AG20443 (cell line): Measurements from ENCODE around the gene KCNJ18.
"Not testable (repeated sequence)": the region's sequence is repeated elsewhere in the genome, so short reads cannot be mapped to it uniquely, and the experiment has no call there.

Source experiments
- DNase-seq: peaks from one replicate; pipeline ENCODE4 v3.0.0; 2012; ENCODE audit warnings: low spot score, mixed read lengths

The KCNJ18 gene

GRCh38 chr17:21691883-21692703 is at the start of gene KCNJ18:
TSS of gene KCNJ18 (plus strand) at chr17:21692523. CDS start at chr17:21702787, 10,264 bp downstream.
- DNase-seq, result not testable (repeated sequence)

- not testable (repeated sequence) for DNase-seq
Observed at GRCh38 chr17:21648125-21648524, 44.2 kb upstream of the KCNJ18 start.

- not testable (repeated sequence) for DNase-seq
Observed at GRCh38 chr17:21650043-21650442, 42.3 kb upstream of the KCNJ18 start.

- DNase-seq, result not testable (repeated sequence)
Observed at GRCh38 chr17:21652049-21652448, 40.3 kb upstream of the KCNJ18 start.

GRCh38 chr17:21653211-21653610 is 39.1 kb upstream of the KCNJ18 start:
- DNase-seq, result not testable (repeated sequence)

GRCh38 chr17:21656518-21657309 is 35.6 kb upstream of the KCNJ18 start:
- not testable (repeated sequence) for DNase-seq

- not testable (repeated sequence) for DNase-seq
Observed at GRCh38 chr17:21659635-21660034, 32.7 kb upstream of the KCNJ18 start.

- DNase-seq, result not testable (repeated sequence)
Observed at GRCh38 chr17:21661455-21661854, 30.9 kb upstream of the KCNJ18 start.

GRCh38 chr17:21663166-21663565 is 29.2 kb upstream of the KCNJ18 start:
- not testable (repeated sequence) for DNase-seq

GRCh38 chr17:21663614-21664474 is 28.5 kb upstream of the KCNJ18 start:
- DNase-seq, result not testable (repeated sequence)

GRCh38 chr17:21665171-21665570 is 27.2 kb upstream of the KCNJ18 start:
- DNase-seq, result not testable (repeated sequence)

- DNase-seq, result not testable (repeated sequence)
Observed at GRCh38 chr17:21665935-21666493, 26.3 kb upstream of the KCNJ18 start.

- not testable (repeated sequence) for DNase-seq
Observed at GRCh38 chr17:21666711-21667412, 25.5 kb upstream of the KCNJ18 start.

GRCh38 chr17:21667413-21668117 is 24.8 kb upstream of the KCNJ18 start:
- DNase-seq, result not testable (repeated sequence)

GRCh38 chr17:21668118-21668488 is 24.2 kb upstream of the KCNJ18 start:
- not testable (repeated sequence) for DNase-seq

GRCh38 chr17:21668746-21669508 is 23.4 kb upstream of the KCNJ18 start:
- not testable (repeated sequence) for DNase-seq

GRCh38 chr17:21669616-21670360 is 22.5 kb upstream of the KCNJ18 start:
- not testable (repeated sequence) for DNase-seq

GRCh38 chr17:21670361-21671155 is 21.8 kb upstream of the KCNJ18 start:
- not testable (repeated sequence) for DNase-seq
